Osteocyte (in vitro differentiated cells): ENCODE results near the gene SETD7. TPM values are rescaled to one million over a fixed set of nuclear protein-coding genes. Genes with fewer than 3 reads are reported as not detected.
A peak's percentile ranks its signal among the peaks of the same experiment; 100 is the strongest.

Experiments used
- DNase-seq: peaks from one replicate; pipeline ENCODE4 v3.0.0; 2021; ENCODE audit warnings: mixed read lengths; ENCODE audit not compliant: unreplicated experiment; ENCODE audit errors: extremely low spot score
- H3K27ac Mint-ChIP-seq: one replicate; pipeline ENCODE4 v1.8.0; 2021; ENCODE audit warnings: mild to moderate bottlenecking, mixed read lengths; ENCODE audit not compliant: unreplicated experiment
- H3K27me3 Mint-ChIP-seq: one replicate; pipeline ENCODE4 v1.8.0; 2021; ENCODE audit warnings: mixed read lengths; ENCODE audit not compliant: unreplicated experiment
- H3K36me3 Mint-ChIP-seq: one replicate; pipeline ENCODE4 v1.8.0; 2021; ENCODE audit warnings: mixed read lengths; ENCODE audit not compliant: unreplicated experiment
- H3K4me1 Mint-ChIP-seq: one replicate; pipeline ENCODE4 v1.8.0; 2021; ENCODE audit warnings: mixed read lengths; ENCODE audit not compliant: unreplicated experiment
- H3K4me3 Mint-ChIP-seq: one replicate; pipeline ENCODE4 v1.8.0; 2021; ENCODE audit warnings: mild to moderate bottlenecking, moderate library complexity, mixed read lengths; ENCODE audit not compliant: unreplicated experiment
- H3K9me3 Mint-ChIP-seq: one replicate; pipeline ENCODE4 v1.8.0; 2021; ENCODE audit warnings: mixed read lengths; ENCODE audit not compliant: unreplicated experiment
- CTCF ChIP-seq: fragments of 200-600 bp; sonication (generic); IDR thresholded peaks from 2 replicates; pipeline ENCODE4 v1.5.0; 2021; ENCODE audit warnings: antibody characterized with exemption, mild to moderate bottlenecking, moderate library complexity
- long read RNA-seq: library from polyadenylated mRNA; unstranded; transcript quantifications from one replicate; pipeline ENCODE4 v2.0.0, GENCODE V29; 2021
- total RNA-seq: library from RNA; stranded (reverse); gene quantifications from 2 replicates; pipeline ENCODE4 v1.2.1, GENCODE V29; 2021

SETD7 gene
- 44.2 and 47.7 TPM in 2 replicates for total RNA-seq
- long read RNA-seq, full-length matches to known transcripts: 25 of 68 reads
- long read RNA-seq, partial matches to known transcripts: 3 of 68 reads
- long read RNA-seq, other reads (novel, unspliced or antisense): 40 of 68 reads

- Mint-ChIP-seq H3K27ac (peak within 1 kb of the TSS; percentile 96), H3K4me3 (peak within 1 kb of the TSS; percentile 96), H3K36me3 (no peaks in the 10 kb centered on the region), H3K4me1 (peaks cover 40% of the 10 kb centered on the region), H3K9me3 (no peaks in the 10 kb centered on the region), H3K27me3 (peaks cover 9% of the 10 kb centered on the region)
- no peak for TF ChIP-seq CTCF
- peak; percentile 90 for DNase-seq
Measured at GRCh38 chr4:139556071-139556723, at the start of gene SETD7. TSS of gene SETD7 (minus strand) at chr4:139556219. CDS start at chr4:139556137, 82 bp downstream.

- H3K4me3 Mint-ChIP-seq: no peak overlapping the region
- H3K36me3 Mint-ChIP-seq: no peaks in the 10 kb centered on the region
- no peaks in the 10 kb centered on the region for H3K27me3 Mint-ChIP-seq
- TF ChIP-seq CTCF: no peak
- H3K4me1 Mint-ChIP-seq: peaks cover 35% of the 10 kb centered on the region
- no peak overlapping the region for H3K27ac Mint-ChIP-seq
- no peaks in the 10 kb centered on the region for H3K9me3 Mint-ChIP-seq
- DNase-seq: no peak
Measured at GRCh38 chr4:139605516-139605915, 49.5 kb upstream of the SETD7 start.

DNA sequence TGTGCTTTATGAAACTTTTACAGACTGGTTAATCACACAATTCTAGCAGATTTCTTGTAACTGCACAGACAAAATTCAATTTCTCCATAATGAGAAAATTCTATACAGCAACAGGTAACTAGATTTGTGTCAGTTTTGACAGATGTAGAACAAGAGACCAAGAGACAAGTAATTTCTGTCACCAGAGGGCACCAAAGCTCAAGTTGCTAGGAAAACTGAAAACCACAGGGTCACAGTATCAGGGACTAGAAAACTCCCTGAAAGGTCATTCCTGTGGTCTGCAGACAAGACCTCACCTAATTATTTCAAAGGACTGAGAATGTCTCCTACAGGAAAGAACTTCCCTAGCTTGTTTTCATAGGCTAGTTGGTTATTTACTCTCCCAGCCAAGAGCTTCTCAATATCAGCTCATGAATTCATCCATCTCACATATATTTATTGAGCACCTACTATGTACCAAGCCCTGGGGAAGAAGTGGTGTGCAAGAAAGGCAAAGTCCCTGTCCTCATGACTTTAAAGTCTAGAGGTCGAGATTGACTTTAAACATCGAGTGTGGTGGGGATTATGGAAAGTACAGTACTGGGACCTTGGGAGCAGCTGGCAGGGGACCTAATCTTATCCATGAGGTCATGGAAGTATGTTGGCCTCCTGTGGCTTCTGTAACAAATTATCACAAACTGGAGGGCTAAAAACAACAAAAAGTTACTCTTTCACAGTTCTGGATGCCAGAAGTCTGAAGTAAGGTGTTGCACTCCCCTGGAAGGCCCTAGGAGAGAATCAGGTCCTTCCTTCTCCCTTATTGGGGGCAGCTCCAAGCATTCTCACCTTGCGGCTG is 47.8 kb upstream of the SETD7 start:
- Mint-ChIP-seq H3K4me1 (peaks cover 25% of the 10 kb centered on the region), H3K27ac (no peak overlapping the region), H3K27me3 (no peaks in the 10 kb centered on the region), H3K9me3 (peaks cover 5% of the 10 kb centered on the region), H3K4me3 (no peak overlapping the region), H3K36me3 (no peaks in the 10 kb centered on the region)
- DNase-seq: no peak
- TF ChIP-seq CTCF: peak; percentile 77

GRCh38 chr4:139602776-139603360 is 46.8 kb upstream of the SETD7 start:
- DNase-seq: no peak
- Mint-ChIP-seq H3K9me3 (peaks cover 5% of the 10 kb centered on the region), H3K4me3 (no peak overlapping the region), H3K27ac (no peak overlapping the region), H3K36me3 (no peaks in the 10 kb centered on the region), H3K4me1 (peaks cover 24% of the 10 kb centered on the region), H3K27me3 (no peaks in the 10 kb centered on the region)
- TF ChIP-seq CTCF: no peak

DNA sequence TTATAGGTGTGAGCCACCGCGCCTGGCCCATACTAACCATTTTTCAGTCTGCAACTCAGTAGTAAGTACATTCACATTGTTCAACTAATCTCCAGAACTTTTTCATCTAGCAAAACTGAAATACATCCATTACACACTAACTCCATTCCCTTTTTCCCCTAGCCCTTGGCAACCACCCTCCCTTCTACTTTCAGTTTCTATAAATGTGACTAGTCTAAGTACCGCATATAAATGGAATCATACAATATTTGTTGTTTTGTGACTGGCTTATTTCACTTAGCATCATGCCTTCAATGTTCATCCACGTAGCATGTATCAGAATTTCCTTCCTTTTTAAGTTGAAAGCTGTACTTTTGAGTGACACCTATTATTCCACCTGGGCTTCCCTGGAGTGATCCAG is 44.6 kb upstream of the SETD7 start:
- no peaks in the 10 kb centered on the region for H3K36me3 Mint-ChIP-seq
- peaks cover 3% of the 10 kb centered on the region for H3K27me3 Mint-ChIP-seq
- TF ChIP-seq CTCF: no peak
- no peak overlapping the region for H3K27ac Mint-ChIP-seq
- no peak for DNase-seq
- peaks cover 16% of the 10 kb centered on the region for H3K4me1 Mint-ChIP-seq
- peaks cover 5% of the 10 kb centered on the region for H3K9me3 Mint-ChIP-seq
- no peak overlapping the region for H3K4me3 Mint-ChIP-seq
